Measurements from ENCODE around the gene TCF12. TPM values are rescaled to one million over a fixed set of nuclear protein-coding genes. Genes with fewer than 3 reads are reported as not detected.
"Not testable (repeated sequence)": the region's sequence is repeated elsewhere in the genome, so short reads cannot be mapped to it uniquely, and the experiment has no call there.

The TCF12 gene
- total RNA-seq, 1 donor from 2014 or later, result 194 TPM

- H3K4me3 Mint-ChIP-seq, result no peak overlapping the region
- DNase-seq (ENCODE audit: low spot score in 2 of 2, unreplicated experiment in 2 of 2), result no peak
These were observed 92.3 kb downstream of the TCF12 start for GRCh38 chr15:57010724-57011123.

GRCh38 chr15:57012556-57012955, 94.1 kb downstream of the TCF12 start:
- no peak for DNase-seq (ENCODE audit: low spot score in 2 of 2, unreplicated experiment in 2 of 2)
- Mint-ChIP-seq H3K9me3 (no peaks in the 10 kb centered on the region), H3K27me3 (ENCODE audit: low read depth) (no peaks in the 10 kb centered on the region), H3K4me1 (peaks cover 23% of the 10 kb centered on the region), H3K27ac (no peak overlapping the region), H3K4me3 (no peak overlapping the region), H3K36me3 (peaks cover 2% of the 10 kb centered on the region)
- no peak for TF ChIP-seq CTCF (IDR thresholded peaks at IDR 0.05; ENCODE audit: unreplicated experiment)

More at GRCh38 chr15:57010724-57011123, 92.3 kb downstream of the TCF12 start:
- H3K36me3 Mint-ChIP-seq, result peaks cover 3% of the 10 kb centered on the region
- H3K9me3 Mint-ChIP-seq, result no peaks in the 10 kb centered on the region
- H3K27ac Mint-ChIP-seq, result no peak overlapping the region
- TF ChIP-seq CTCF (IDR thresholded peaks at IDR 0.05; ENCODE audit: unreplicated experiment), result no peak
- H3K4me1 Mint-ChIP-seq, result peaks cover 7% of the 10 kb centered on the region
- no peaks in the 10 kb centered on the region for H3K27me3 Mint-ChIP-seq (ENCODE audit: low read depth)

- H3K27ac Mint-ChIP-seq; H3K36me3 Mint-ChIP-seq; H3K9me3 Mint-ChIP-seq; DNase-seq (ENCODE audit: low spot score in 2 of 2, unreplicated experiment in 2 of 2); H3K27me3 Mint-ChIP-seq (ENCODE audit: low read depth); H3K4me3 Mint-ChIP-seq: not testable (repeated sequence)
- H3K4me1 Mint-ChIP-seq, result peaks cover 41% of the 10 kb centered on the region
These were observed 96.5 kb downstream of the TCF12 start for GRCh38 chr15:57014896-57015295.

GRCh38 chr15:57015360-57015759, 96.9 kb downstream of the TCF12 start:
- no peak overlapping the region for H3K27ac Mint-ChIP-seq
- H3K36me3 Mint-ChIP-seq, result peaks cover 2% of the 10 kb centered on the region
- DNase-seq (ENCODE audit: low spot score in 2 of 2, unreplicated experiment in 2 of 2), result no peak
- H3K4me1 Mint-ChIP-seq, result peaks cover 44% of the 10 kb centered on the region
- H3K27me3 Mint-ChIP-seq (ENCODE audit: low read depth), result no peaks in the 10 kb centered on the region
- H3K4me3 Mint-ChIP-seq, result no peak overlapping the region
- TF ChIP-seq CTCF (IDR thresholded peaks at IDR 0.05; ENCODE audit: unreplicated experiment), result no peak
- H3K9me3 Mint-ChIP-seq, result no peaks in the 10 kb centered on the region

- H3K27ac Mint-ChIP-seq, result no peak overlapping the region
- no peak for DNase-seq (ENCODE audit: low spot score in 2 of 2, unreplicated experiment in 2 of 2)
- peaks cover 2% of the 10 kb centered on the region for H3K36me3 Mint-ChIP-seq
- TF ChIP-seq CTCF (IDR thresholded peaks at IDR 0.05; ENCODE audit: unreplicated experiment), result no peak
- no peaks in the 10 kb centered on the region for H3K27me3 Mint-ChIP-seq (ENCODE audit: low read depth)
- H3K4me1 Mint-ChIP-seq, result peaks cover 41% of the 10 kb centered on the region
- H3K9me3 Mint-ChIP-seq, result peaks cover 1% of the 10 kb centered on the region
- no peak overlapping the region for H3K4me3 Mint-ChIP-seq
These were observed 97.5 kb downstream of the TCF12 start for GRCh38 chr15:57015897-57016296.

- no peak for DNase-seq (ENCODE audit: low spot score in 2 of 2, unreplicated experiment in 2 of 2)
- Mint-ChIP-seq H3K9me3 (peaks cover 4% of the 10 kb centered on the region), H3K27ac (peak overlapping the region; percentile 26), H3K27me3 (ENCODE audit: low read depth) (no peaks in the 10 kb centered on the region), H3K4me3 (no peak overlapping the region), H3K4me1 (peaks cover 41% of the 10 kb centered on the region), H3K36me3 (peaks cover 3% of the 10 kb centered on the region)
- no peak for TF ChIP-seq CTCF (IDR thresholded peaks at IDR 0.05; ENCODE audit: unreplicated experiment)
These were observed 98.6 kb downstream of the TCF12 start for GRCh38 chr15:57017024-57017423.

Data from mesothelial cell of epicardium (in vitro differentiated cells).